Measurements from ENCODE around the gene EID2B.

EID2B gene

DNA sequence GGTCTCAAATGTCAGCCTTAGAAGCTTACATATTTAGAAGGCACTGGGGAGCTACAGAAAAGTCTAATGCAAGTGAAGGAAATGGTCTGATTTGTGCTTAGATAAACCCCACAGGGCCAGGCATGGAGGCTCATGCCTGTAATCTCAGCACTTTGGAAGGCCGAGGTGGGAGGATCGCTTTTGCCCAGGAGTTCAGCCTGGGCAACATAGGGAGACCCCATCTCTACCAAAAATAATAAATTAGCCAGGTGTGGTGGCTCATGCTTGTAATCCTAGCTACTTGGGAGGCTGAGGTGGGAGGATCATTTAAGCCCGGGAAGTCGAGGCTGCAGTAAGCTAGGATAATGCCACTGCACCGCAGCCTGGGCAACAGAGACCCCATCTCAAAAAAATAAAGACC, 36.6 kb downstream of the EID2B start:
- ChIA-PET POLR2A (interaction anchor here (1.1 to 3.5 kb wide), 3 partner anchors 11 to 60 kb away, joined by 5 to 11 read pairs (median 7); partner anchors contain the start of genes RPS16 and TIMM50), CTCF (interaction anchor here (0.6 to 4.2 kb wide), 13 partner anchors 15 to 596 kb away, joined by 3 to 20 read pairs (median 3); partner anchors contain the start of genes EID2, EID2B, NFKBIB and RPS16)
- Histone ChIP-seq H3K4me1 (ENCODE audit: control insufficient read depth, insufficient read depth, low read length) (peaks cover 16% of the 10 kb centered on the region), H3K27ac (ENCODE audit: extremely low read depth, low read depth, low read length) (no peak overlapping the region), H3K4me3 (ENCODE audit: low read depth, low read length) (no peak overlapping the region), H3K36me3 (ENCODE audit: control insufficient read depth in 2 of 2, insufficient read depth in 1 of 2, low read length in 2 of 2) (peaks cover 11 to 19% of the 10 kb centered on the region in 2 experiments), H3K9me3 (ENCODE audit: control insufficient read depth, insufficient read depth, low read depth, low read length) (no peaks in the 10 kb centered on the region)
- no peak for TF ChIP-seq YY2 (tag by site-specific recombination; IDR thresholded peaks at IDR 0.05)
- TF ChIP-seq ZNF600 (tag by site-specific recombination; IDR thresholded peaks at IDR 0.05): no peak
- no peak for TF ChIP-seq ZNF214 (tag by site-specific recombination; IDR thresholded peaks at IDR 0.05; ENCODE audit: borderline replicate concordance)
- no peak for TF ChIP-seq ZNF658 (tag by site-specific recombination; IDR thresholded peaks at IDR 0.05)
- 0 out of 2 replicates have a peak, but pooled peaks have one; percentile 28 for TF ChIP-seq ZNF16 (tag by site-specific recombination; IDR thresholded peaks at IDR 0.05; ENCODE audit: low read depth)
- no peak for TF ChIP-seq ZNF175 (tag by site-specific recombination; IDR thresholded peaks at IDR 0.05)
- TF ChIP-seq MYNN (tag by site-specific recombination; IDR thresholded peaks at IDR 0.05; ENCODE audit: borderline replicate concordance): no peak
- TF ChIP-seq SCRT1 (tag by site-specific recombination; IDR thresholded peaks at IDR 0.05; ENCODE audit: borderline replicate concordance): no peak
- no peak for TF ChIP-seq ZNF747 (tag by site-specific recombination; IDR thresholded peaks at IDR 0.05)
- TF ChIP-seq ZBTB20 (tag by site-specific recombination; IDR thresholded peaks at IDR 0.05): no peak
- peak; percentile 82 for TF ChIP-seq ZNF121 (tag by site-specific recombination; IDR thresholded peaks at IDR 0.05)

DNA sequence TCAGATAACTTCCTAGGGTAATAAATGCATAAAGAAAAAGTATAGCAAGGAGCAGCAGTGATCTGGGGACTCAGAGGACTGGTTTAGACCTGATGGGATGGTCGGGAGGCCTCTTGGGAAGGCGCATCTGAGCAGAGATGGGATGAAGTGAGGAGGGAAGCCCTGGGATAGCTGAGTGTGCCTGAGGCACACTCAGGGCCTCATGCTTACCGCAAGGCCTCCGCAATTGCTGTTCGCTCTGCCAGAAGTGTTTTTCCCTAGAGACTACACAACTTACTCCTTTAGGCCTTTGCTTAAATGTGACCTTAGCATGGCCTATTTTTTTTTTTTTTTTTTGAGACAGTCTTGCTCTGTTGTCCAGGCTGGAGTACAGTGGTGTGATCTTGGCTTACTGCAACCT, 38.0 kb downstream of the EID2B start:
- CTCF ChIA-PET: interaction anchor here (0.6 to 4.2 kb wide), 7 partner anchors 9 to 179 kb away, joined by 3 to 20 read pairs (median 6); no protein-coding TSS in a partner anchor
- Histone ChIP-seq H3K27ac (ENCODE audit: extremely low read depth, low read depth, low read length) (peak overlapping the region; percentile 56), H3K4me3 (ENCODE audit: low read depth, low read length) (no peak overlapping the region), H3K9me3 (ENCODE audit: control insufficient read depth, insufficient read depth, low read depth, low read length) (no peaks in the 10 kb centered on the region), H3K36me3 (ENCODE audit: control insufficient read depth in 2 of 2, insufficient read depth in 1 of 2, low read length in 2 of 2) (peaks cover 21 to 33% of the 10 kb centered on the region in 2 experiments), H3K4me1 (ENCODE audit: control insufficient read depth, insufficient read depth, low read length) (peaks cover 16% of the 10 kb centered on the region)
- POLR2A ChIA-PET: interaction anchor here (0.6 kb wide), 1 partner anchor 98 kb away, joined by 3 read pairs; no protein-coding TSS in a partner anchor
- TF ChIP-seq, protein P1, sequence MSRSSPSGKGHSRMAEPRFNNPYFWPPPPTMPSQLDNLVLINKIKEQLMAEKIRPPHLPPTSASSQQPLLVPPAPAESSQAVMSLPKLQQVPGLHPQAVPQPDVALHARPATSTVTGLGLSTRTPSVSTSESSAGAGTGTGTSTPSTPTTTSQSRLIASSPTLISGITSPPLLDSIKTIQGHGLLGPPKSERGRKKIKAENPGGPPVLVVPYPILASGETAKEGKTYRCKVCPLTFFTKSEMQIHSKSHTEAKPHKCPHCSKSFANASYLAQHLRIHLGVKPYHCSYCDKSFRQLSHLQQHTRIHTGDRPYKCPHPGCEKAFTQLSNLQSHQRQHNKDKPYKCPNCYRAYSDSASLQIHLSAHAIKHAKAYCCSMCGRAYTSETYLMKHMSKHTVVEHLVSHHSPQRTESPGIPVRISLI (tag by site-specific recombination; IDR thresholded peaks at IDR 0.05): peak; percentile 51; the same call in 1 of the 2 replicates
- TF ChIP-seq, protein P2, sequence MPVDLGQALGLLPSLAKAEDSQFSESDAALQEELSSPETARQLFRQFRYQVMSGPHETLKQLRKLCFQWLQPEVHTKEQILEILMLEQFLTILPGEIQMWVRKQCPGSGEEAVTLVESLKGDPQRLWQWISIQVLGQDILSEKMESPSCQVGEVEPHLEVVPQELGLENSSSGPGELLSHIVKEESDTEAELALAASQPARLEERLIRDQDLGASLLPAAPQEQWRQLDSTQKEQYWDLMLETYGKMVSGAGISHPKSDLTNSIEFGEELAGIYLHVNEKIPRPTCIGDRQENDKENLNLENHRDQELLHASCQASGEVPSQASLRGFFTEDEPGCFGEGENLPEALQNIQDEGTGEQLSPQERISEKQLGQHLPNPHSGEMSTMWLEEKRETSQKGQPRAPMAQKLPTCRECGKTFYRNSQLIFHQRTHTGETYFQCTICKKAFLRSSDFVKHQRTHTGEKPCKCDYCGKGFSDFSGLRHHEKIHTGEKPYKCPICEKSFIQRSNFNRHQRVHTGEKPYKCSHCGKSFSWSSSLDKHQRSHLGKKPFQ (tag by site-specific recombination; IDR thresholded peaks at IDR 0.05): 0 out of 2 replicates have a peak, but pooled peaks have one; percentile 32
- no peak for TF ChIP-seq ZNF248 (tag by site-specific recombination; IDR thresholded peaks at IDR 0.05)
- no peak for TF ChIP-seq ZNF223 (tag by site-specific recombination; IDR thresholded peaks at IDR 0.05)
- 0 out of 2 replicates have a peak, but pooled peaks have one; percentile 22 for TF ChIP-seq ZEB2 (tag by site-specific recombination; IDR thresholded peaks at IDR 0.05)
- peak; percentile 62 for TF ChIP-seq ZBTB17 (tag by site-specific recombination; IDR thresholded peaks at IDR 0.05)
- TF ChIP-seq BCL11A (tag by site-specific recombination; IDR thresholded peaks at IDR 0.05; ENCODE audit: low read depth): 0 out of 2 replicates have a peak, but pooled peaks have one; percentile 27
- no peak for TF ChIP-seq ZNF610 (tag by site-specific recombination; IDR thresholded peaks at IDR 0.05; ENCODE audit: borderline replicate concordance)
- TF ChIP-seq IKZF3 (tag by site-specific recombination; IDR thresholded peaks at IDR 0.05): peak; percentile 37; the same call in 1 of the 2 replicates
